ENCODE results near the gene MS4A10.

- TF ChIP-seq CTCF (IDR thresholded peaks at IDR 0.05), result no peak
- TF ChIP-seq EZH2 (IDR thresholded peaks at IDR 0.05; ENCODE audit: borderline replicate concordance, insufficient read depth, low read depth, low read length, poor library complexity, severe bottlenecking), result no peak
Observed at GRCh38 chr11:60765355-60765754, 19.8 kb upstream of the MS4A10 start.

Measured in B cell (primary cell).